Pulmonary artery endothelial cell (primary cell): ENCODE results near the gene LAMA1. TPM values are rescaled to one million over a fixed set of nuclear protein-coding genes. Genes with fewer than 3 reads are reported as not detected.

Experiments used
- DNase-seq: peaks from one replicate; pipeline ENCODE4 v3.0.0-alpha.2; 2011; ENCODE audit warnings: low read depth, low spot score
- total RNA-seq: library from RNA; depleted of rRNA; stranded (reverse); fragments of >200 nt; gene quantifications from 2 replicates; pipeline ENCODE4 v1.2.3, GENCODE V29; 2014

LAMA1 gene
- total RNA-seq, 1 donor from 2014 or later: under 0.01 TPM

DNA sequence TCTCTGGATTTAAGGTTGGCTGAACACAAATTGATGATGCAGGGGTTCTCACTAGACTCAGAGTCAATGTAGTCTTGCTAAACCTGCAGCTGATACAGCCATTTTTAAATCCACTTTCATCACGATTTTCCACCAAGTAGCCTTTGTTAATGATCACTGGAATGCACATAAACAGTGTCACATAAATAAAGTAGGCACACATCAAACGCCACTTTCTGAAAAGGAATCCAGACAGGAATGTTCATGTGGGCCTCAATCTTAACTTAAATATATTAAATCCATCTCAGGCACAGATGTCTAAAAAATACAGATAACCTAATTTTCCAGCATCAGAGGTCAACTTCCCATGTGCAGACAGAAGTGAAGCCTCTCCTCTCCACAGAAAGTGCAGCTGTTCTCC is 58.3 kb downstream of the LAMA1 start:
- DNase-seq: no peak

DNA sequence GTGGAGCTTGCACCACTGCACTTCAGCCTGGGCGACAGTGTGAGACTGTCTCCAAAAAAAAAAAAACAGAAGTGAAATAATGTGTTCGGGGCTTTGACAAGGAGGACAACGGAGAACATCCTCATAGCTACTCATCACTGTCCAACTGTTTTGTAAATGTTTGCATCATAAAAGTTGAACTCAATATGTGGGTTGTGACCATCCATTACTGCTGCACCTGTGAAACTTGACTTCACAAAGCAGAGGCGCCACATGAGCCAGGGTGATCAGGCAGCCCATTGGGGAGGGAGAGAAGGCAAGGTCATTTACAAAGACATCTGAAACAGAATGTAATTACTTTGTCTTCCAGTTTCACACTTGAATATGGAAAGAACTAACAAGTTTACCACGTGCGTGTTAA is 61.6 kb downstream of the LAMA1 start:
- no peak for DNase-seq

DNA sequence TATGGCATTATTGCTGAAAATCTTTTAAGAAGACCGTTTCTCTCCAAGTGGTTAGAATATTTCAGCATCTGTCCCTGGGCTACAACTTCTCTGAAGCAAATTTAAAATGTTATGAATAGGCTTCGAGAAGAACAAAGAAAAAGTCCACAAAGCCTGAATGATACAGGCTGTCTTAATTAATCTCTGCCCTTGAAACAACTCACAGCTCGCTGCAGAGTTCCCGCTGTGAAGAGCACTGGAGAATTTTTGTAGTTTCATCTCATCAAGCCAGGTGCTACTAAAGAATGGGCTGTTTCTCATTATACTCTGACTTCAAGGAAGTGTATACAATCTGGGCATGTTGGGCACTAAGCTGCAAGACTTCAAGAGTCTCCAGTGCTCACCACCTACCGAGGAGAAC is 67.6 kb downstream of the LAMA1 start:
- DNase-seq: no peak

DNA sequence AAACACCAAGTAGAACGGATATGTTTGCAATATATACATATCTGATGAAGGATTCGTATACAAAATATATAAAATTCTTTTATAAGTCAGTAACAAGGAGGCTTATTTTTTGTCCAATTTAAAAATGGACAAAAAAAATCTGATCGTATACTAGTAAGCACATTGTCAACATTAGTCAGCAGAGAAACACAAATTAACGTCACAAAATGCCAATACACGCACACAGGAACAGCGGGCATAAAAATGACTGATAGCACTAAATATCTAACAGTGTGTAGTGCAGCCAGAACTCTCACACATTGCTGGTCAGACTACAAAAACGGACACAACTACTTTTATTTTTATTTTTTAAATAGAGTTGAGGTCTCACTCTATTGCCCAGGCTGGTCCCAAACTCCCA is 69.5 kb downstream of the LAMA1 start:
- no peak for DNase-seq

DNA sequence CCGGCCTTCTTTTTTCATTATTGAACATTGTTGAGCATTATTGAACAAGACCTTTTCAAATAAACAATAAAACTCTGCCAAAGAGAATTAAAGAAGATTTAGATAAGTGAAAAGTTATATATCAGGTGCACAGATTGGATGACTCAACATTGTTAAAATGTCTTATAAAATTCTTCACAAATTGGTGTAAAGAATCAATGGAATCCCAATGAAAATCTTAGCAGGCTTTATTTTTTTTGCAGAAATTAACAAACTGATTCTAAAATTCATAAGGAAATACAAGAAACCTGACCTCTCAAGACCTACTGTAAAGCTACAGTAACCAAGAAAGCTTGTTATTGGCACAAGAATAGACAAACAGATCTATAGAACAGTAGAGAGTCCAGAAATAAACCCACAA is 70.3 kb downstream of the LAMA1 start:
- DNase-seq: no peak

DNA sequence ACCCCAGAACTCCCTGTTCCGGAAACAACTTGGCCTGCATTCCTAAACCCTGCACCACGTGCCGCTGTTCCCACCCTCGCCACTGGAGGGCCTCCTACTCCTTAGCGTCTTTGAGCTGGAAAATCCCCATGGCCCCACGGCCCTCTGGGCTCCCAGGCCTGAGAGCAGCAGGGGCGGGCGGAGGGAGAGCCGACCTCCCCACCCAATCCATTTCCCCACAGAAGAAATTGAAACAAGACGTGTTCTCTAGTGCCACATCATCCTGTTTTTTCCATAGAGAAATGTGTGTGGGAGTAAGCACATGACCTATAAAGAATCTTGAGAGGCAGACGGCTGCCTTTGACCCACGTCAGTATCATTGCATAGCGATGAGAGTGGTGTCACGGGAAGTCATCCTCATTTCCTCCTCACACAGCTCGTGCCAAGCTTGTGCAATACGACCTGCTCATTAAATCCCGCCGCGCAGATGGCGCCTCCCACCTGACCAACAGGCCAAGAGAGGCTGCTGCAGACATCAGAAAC is 79.2 kb downstream of the LAMA1 start:
- DNase-seq: peak; percentile 5

DNA sequence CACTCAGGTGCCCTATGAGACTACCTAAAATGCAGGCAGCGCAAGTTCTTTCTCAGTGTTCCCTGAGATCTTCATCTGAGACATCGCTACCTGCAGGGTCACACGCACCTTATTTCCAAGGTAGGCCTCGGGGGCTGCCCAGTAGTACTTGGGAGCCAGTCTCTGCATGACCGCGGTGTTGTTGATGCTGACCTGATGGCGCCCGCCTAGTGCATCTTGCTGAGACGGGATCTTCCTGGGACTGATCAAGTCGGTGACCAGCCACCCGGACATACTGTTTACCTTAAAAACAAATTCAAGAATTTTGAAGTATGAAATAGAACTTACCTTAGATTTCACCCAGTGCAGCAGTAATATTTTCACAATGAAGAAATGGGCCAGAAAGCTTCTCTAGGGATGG is 80.1 kb downstream of the LAMA1 start:
- no peak for DNase-seq

DNA sequence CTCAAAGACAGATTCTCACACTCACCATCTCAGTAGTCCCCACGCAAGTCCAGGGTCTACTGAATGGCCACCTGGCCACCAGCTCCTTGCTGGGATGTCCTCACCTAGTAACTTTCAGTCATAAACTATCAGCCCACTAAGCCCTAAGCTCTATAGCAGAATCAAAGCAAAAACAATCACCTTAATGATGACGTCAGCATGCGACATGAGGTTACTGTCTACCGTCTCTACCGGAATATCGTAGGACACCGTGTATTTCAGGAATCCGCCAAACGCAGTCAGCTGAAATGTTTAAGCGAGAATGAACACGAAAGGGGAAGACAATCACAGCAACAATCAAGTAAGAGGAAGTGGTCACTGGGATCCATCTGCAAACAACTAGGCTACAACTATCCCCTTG is 81.8 kb downstream of the LAMA1 start:
- no peak for DNase-seq

DNA sequence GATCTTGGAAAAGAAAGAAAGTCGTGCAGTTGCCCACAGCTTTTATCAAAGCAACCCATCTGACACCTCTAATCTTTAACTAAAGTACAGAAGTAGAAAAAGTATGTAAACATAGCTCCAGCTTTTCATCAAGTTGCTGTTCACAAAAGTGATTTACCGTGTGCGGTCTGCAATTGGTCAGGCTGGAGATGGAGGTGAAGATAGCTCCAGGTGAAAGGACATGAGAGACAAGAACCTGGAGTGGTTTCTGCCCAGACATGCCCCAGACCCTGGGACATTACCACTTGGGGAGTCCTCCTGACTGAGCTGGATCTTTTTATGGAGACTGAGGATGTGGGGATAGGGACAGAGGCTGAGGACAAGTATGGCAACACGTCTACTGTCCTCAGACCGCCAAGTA is 82.7 kb downstream of the LAMA1 start:
- DNase-seq: no peak

DNA sequence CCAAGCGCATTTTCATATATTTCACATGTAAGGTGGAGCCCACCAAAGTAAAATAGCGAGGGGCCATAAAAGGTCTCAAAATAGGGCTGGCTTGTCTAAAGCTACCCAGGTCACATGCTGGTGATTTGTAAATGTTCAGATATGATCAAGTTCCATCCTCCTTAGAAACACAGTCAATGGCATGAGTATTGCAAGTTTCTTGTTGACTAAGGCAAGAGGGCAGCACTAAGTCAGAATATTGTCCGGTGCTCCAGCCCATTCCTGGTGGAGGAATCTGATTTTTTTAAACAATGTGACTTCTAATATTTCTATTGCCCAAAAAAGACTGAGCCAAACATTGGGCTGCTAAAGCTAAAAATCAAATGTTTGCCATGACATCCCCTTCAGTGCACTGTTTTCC is 85.1 kb downstream of the LAMA1 start:
- DNase-seq: no peak

DNA sequence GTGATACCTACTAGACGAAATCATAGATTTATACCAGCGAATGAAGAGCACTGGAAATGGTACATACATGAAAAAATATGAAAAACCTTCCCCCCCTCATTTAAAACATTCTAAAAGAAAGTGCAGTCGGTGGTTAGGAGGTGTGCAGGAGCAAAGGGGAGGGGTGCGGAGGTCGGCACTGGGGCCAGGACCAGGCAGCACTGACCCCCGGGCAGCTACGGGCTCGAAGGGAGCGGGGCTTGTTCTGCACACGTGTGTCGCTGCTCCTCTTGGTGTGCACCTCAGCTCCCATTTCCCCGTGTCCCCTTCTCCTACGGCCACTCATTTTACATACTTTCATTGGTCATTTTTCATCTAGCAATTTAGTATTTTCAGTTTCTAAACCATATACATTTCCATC is 89.0 kb downstream of the LAMA1 start:
- no peak for DNase-seq

DNA sequence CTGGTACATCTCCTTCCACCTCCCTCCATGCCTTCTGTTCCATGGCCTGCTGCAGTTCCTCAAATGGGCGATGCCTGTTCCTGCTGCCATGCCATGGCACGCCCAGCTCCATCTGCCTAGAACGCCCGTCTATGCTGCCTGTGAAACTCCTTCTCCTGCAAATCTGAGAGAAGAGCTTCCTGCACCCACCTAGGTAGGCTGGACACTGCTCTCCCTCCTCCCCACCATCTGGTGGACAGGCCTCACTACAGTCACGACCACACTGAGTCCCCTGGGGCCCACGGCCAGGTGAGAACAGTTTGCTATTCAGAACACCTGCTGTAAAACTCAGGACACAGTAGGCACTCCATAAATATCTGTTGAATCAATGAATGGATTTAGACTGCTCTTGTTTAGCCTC is 92.4 kb downstream of the LAMA1 start:
- DNase-seq: no peak

DNA sequence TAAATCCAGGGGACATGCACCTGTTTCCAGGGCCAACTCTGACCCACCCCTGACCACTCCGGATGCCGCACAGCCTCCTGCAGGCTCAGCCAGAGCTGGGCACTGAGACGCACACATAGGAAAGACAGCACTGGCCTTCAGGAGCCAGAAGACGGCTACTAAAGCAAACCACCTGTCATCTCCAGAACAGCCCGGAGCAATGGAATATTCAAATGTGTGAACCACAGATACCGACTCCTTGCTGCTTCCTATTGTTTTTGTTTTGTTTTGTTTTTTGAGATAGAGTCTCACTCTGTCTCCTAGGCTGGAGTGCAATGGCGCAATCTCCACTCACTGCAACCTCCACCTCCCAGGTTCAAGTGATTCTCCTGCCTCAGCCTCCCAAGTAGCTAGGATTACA is 94.0 kb downstream of the LAMA1 start:
- DNase-seq: no peak

DNA sequence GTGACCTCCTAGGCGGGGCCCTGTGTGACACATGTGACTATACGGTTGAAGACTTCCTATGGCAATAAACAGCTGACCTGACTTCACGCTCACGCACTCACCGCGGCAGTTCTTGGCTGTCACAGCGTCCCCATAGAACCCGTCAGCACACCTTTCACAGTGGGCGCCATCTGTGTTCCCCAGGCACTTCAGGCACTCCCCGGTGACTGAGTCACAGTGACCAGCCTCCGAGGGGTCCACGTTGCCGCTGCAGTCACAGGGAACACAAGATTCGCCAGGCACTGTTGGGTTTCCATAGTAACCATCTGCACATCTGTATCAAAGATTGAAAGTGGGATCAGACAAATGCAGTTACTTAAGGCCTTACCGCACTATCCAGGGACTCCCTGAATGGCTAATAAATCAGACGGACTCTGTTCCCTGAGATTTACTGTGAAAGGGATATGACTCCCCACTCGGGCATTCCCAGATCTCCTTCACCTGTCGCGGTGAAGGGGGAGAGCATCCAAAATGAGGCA is 94.5 kb downstream of the LAMA1 start:
- no peak for DNase-seq

DNA sequence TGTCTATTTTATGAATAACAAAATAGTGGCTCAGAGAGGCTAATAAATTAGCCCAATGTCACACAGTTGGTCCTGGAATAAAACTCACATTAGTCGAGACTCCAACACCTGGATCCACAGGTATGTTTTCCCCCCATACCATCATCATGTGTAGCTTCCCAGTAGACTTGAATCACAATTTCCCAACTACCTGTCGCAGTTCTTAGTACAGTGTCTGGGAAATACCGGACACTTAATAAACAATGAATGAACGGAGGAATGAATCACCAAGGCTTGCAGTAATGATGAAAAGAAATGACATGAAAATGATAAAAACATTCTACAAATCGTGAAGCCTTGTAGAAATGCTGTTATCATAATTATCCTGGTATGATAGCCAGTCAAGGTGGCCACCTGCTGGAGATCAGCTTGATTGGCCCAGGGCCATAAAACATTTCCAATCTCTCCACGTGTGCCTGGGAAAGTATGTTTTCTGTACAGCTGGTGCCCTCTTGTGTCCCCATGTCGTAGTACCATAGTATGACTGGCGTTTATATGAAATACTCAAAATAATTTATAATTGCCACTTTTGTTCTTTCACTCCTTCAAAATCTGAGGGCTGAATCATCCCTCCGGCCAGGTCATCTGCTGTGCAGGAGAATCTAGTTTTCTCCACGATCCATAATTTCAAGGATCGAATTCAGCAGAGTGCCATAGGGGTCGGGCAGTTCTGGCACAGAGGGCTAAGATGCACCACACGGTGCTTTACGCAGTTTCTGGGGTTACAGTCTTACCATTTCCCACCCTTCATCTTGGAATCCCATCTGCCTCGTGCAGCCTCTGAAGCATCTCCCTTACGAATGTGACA is 95.4 kb downstream of the LAMA1 start:
- no peak for DNase-seq

DNA sequence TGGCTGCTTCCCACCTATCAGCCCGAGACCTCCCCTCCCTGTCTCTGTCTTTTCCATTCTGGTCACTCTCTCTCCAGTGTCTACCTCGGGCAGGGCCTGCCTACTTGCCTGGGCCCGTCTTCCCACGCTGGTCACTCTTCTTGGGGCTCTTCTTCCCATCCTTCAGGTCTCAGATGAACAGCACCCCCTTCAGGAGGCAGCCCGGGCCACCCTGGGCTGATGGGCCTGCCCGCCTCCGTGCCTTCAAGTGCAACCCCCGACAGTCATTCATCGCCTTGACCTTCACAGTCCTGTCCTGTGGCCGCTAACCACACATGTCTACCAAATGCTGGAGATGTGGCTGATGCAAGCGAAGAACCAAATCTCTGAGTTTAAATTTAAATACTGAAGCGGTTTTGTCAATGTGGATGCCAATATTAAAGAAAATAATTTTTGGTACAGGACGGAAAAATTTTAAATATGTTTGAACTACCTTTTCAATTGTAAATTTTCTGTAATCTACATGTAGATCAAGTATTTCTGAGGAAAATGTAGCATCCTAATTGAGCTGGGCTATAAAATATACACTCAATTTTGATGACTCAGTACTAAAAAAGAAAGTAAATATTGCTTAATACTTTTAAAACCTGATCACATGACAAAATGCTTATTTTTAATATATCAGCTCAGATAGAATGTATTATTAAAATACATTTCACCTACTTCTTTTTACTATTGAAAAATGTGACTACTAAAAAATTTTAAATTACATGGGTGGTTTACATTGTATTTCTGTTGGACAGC is 96.4 kb downstream of the LAMA1 start:
- no peak for DNase-seq

DNA sequence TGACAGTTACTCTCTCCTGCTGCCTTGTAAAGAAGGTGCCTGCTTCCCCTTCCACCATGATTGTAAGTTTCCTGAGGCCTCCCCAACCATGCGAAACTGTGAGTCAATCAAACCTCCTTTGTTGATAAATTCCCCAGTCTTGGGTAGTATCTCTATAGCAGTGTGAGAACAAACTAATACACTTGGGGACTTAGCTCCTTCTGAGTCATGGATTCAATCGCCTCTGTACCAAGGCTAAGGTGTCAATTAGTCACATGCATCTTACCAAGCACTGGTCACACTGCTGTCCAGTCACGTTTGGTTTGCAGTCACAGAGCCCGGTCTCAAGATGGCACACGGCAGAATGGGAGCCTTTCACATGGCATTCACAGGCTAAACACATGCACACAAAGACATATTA is 100.6 kb downstream of the LAMA1 start:
- DNase-seq: no peak

DNA sequence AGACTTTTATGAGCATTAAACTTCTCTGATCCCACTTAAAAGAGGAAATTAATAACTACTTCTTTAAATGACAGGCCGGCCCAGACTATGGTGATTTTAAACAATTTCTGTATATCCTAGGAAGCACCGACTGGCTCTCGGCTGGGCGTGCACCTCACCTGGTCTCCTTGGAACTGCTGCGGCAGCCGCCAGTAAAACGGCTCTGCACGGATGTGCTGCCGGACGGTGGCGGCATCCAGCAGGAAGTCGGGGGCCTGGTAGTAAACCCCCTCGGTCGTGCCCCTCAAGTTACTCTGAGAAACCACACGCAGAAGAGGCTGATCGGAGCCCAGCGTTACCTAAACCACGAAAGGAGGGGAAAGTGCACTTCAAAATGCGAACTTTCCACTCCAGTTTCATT is 106.5 kb downstream of the LAMA1 start:
- no peak for DNase-seq

DNA sequence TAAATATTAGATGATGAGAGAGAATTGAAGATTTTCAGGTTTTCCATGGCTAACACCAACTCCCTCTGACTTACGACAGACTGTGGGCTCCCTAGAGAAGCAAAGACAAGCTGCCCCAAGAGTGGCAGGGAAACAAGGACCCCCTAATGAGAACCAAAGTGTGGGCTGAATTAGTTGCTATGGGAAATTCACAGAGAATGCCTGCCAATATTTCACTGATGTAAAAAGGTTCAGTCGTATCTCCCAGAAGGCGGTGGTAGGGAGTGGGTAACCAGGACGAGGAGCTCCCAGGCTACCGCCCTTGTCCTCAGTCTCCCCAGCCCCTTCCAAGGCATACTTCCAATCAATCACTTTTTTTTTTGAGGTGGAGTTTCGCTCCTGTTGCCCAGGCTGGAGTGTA is 113.6 kb downstream of the LAMA1 start:
- DNase-seq: no peak

DNA sequence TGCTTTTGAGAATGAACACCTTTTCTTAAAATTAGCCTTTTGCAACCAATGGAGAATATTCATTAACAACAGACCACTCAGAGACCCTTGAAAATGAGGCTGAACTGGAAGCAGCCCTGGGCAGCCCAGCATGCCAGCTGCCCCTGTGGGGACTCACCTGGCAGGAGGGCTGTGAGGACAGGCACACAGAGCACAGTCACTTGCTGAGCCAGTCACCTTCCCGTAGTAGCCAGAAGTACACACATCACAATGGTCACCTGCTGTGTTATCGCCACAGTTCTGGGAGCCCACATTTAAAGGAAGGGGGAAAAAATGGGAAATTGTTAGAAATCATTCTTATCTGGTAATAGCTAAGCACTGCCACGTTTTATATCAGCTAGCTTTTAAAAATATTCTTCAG is 115.5 kb downstream of the LAMA1 start:
- no peak for DNase-seq

DNA sequence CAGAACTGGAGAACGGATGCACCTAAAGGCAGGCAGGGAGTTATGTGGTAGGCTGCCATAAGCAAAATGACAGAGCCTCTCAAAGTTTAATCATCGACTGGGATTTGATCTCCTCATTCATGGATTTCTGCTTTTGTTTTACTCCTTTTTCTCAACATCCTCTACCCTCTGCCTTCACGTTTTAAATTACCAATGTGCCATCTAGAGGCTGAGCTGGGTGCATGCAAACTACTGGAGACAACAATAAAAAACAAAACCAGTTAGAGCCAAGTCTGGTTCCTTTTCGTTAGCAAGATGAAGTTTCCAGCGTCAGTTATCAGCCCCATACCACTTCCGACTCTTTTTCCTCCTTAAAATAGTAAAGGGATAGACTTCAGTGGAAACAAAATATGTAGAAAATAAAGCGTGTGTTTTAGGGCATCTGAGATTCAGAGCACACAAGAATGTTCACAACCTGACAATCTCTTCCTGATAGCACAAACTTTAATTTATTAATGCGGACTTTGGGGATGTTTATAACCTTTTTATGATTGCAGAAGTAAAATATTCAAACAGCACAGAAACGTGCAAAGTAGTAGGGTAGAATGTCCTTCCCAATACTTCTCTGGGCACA is 117.0 kb downstream of the LAMA1 start:
- DNase-seq: no peak

DNA sequence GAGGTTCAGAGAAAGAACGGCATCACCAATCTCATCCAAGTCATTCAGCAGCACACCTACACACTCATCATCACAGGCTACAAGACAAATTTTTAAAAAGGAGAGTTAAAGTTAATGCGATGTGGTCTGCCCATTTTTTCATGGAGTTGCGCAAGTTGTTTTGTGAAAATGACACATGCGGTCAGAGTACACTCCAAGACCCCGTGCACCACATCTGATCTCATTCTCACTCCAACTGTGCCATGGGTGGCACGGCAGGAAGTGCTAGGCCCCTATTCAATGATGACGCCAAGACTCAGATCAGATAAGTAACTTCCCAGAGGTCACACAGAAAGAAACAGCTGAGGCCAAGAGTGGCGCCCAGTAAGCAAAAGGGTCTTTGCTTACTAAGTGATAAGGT is 119.8 kb downstream of the LAMA1 start:
- DNase-seq: no peak
